HepG2 (cell line): ENCODE data around the gene POLA1. TPM values are rescaled to one million over a fixed set of nuclear protein-coding genes. Genes with fewer than 3 reads are reported as not detected.
A peak's percentile ranks its signal among the peaks of the same experiment; 100 is the strongest.

Experiments used
- AKAP8 ChIP-seq: sonication (generic); formaldehyde crosslinking; IDR thresholded peaks from 2 replicates; pipeline ENCODE4 v1.5.1; 2020; ENCODE audit warnings: mild to moderate bottlenecking, missing genetic modification reagents
- ARHGAP35 ChIP-seq: sonication (generic); formaldehyde crosslinking; IDR thresholded peaks from 2 replicates; pipeline ENCODE4 v1.9.0; 2022; ENCODE audit warnings: mild to moderate bottlenecking, inconsistent platforms, moderate library complexity, missing genetic modification reagents, borderline replicate concordance
- ATF7 ChIP-seq, 2 experiments: fragments of 450-650 bp in 1 of 2; sonication (generic) in 1 of 2; formaldehyde crosslinking in 1 of 2; IDR thresholded peaks; 2 replicates each; pipeline versions ENCODE4 v1.4.0 to v1.6.1; 2016 to 2020; ENCODE audit warnings: antibody characterized with exemption in 1 of 2, mild to moderate bottlenecking in 1 of 2, missing genetic modification reagents in 1 of 2
- DZIP1 ChIP-seq: sonication (generic); formaldehyde crosslinking; IDR thresholded peaks from 2 replicates; pipeline ENCODE4 v1.5.0; 2020; ENCODE audit warnings: mild to moderate bottlenecking, missing genetic modification reagents
- ELF4 ChIP-seq: sonication (generic); formaldehyde crosslinking; IDR thresholded peaks from 2 replicates; pipeline ENCODE4 v1.5.0; 2020; ENCODE audit warnings: missing genetic modification reagents, mild to moderate bottlenecking, moderate library complexity, borderline replicate concordance
- FOXA3 ChIP-seq: IDR thresholded peaks from 2 replicates; pipeline ENCODE4 v1.6.1; 2016; ENCODE audit warnings: missing genetic modification reagents, missing compliant biosample characterization
- JDP2 ChIP-seq: sonication (generic); formaldehyde crosslinking; IDR thresholded peaks from 2 replicates; pipeline ENCODE4 v1.8.1; 2022; ENCODE audit warnings: missing genetic modification reagents, borderline replicate concordance
- MTA3 ChIP-seq: sonication (generic); formaldehyde crosslinking; IDR thresholded peaks from 2 replicates; pipeline ENCODE4 v1.4.0; 2020; ENCODE audit warnings: missing genetic modification reagents
- MXI1 ChIP-seq: IDR thresholded peaks from 3 replicates; pipeline ENCODE4 v1.6.1; 2012; ENCODE audit warnings: low read depth, low read length, inconsistent platforms, borderline replicate concordance
- MYC ChIP-seq: sonication (generic); formaldehyde crosslinking; IDR thresholded peaks from 2 replicates; pipeline ENCODE4 v1.9.0; 2021; ENCODE audit warnings: missing genetic modification reagents, borderline replicate concordance
- NFE2L1 ChIP-seq: sonication (generic); formaldehyde crosslinking; IDR thresholded peaks from 2 replicates; pipeline ENCODE4 v1.4.0; 2020; ENCODE audit warnings: missing genetic modification reagents, mild to moderate bottlenecking, borderline replicate concordance
- PAWR ChIP-seq: sonication (generic); formaldehyde crosslinking; IDR thresholded peaks from 2 replicates; pipeline ENCODE4 v1.4.0; 2020; ENCODE audit warnings: missing genetic modification reagents, mild to moderate bottlenecking, borderline replicate concordance
- POLR2G ChIP-seq: fragments of 200-400 bp; formaldehyde crosslinking; IDR thresholded peaks from 2 replicates; pipeline ENCODE4 v1.6.1; 2018; ENCODE audit warnings: mild to moderate bottlenecking, low read depth, low read length, moderate library complexity
- PRPF4 ChIP-seq: fragments of 200-400 bp; formaldehyde crosslinking; IDR thresholded peaks from 2 replicates; pipeline ENCODE4 v1.6.1; 2016; ENCODE audit warnings: low read length, low read depth; ENCODE audit not compliant: poor library complexity, severe bottlenecking
- SOX5 ChIP-seq: IDR thresholded peaks from 2 replicates; pipeline ENCODE4 v1.6.1; 2016; ENCODE audit warnings: borderline replicate concordance
- SUZ12 ChIP-seq: fragments of 150-350 bp; IDR thresholded peaks from 2 replicates; pipeline ENCODE4 v1.6.1; 2014; ENCODE audit warnings: low read depth, low read length
- TARDBP ChIP-seq: sonication (generic); formaldehyde crosslinking; IDR thresholded peaks from 2 replicates; pipeline ENCODE4 v1.8.0; 2022; ENCODE audit warnings: mild to moderate bottlenecking, missing genetic modification reagents
- TBX2 ChIP-seq: sonication (generic); formaldehyde crosslinking; IDR thresholded peaks from 2 replicates; pipeline ENCODE4 v1.5.0; 2020; ENCODE audit warnings: missing genetic modification reagents, mild to moderate bottlenecking, borderline replicate concordance
- TMF1 ChIP-seq: sonication (generic); formaldehyde crosslinking; IDR thresholded peaks from 2 replicates; pipeline ENCODE4 v1.8.1; 2022; ENCODE audit warnings: low read depth, missing genetic modification reagents
- ZFP82 ChIP-seq: sonication (generic); formaldehyde crosslinking; IDR thresholded peaks from 2 replicates; pipeline ENCODE4 v1.5.1; 2020; ENCODE audit warnings: mild to moderate bottlenecking, missing genetic modification reagents, borderline replicate concordance
- ZNF383 ChIP-seq: sonication (generic); formaldehyde crosslinking; IDR thresholded peaks from 2 replicates; pipeline ENCODE4 v1.4.0; 2020; ENCODE audit warnings: missing genetic modification reagents, mild to moderate bottlenecking, borderline replicate concordance
- ZNF569 ChIP-seq: sonication (generic); formaldehyde crosslinking; IDR thresholded peaks from 2 replicates; pipeline ENCODE4 v1.5.0; 2020; ENCODE audit warnings: mild to moderate bottlenecking, missing genetic modification reagents, moderate library complexity, borderline replicate concordance
- ZSCAN30 ChIP-seq: sonication (generic); formaldehyde crosslinking; IDR thresholded peaks from 2 replicates; pipeline ENCODE4 v1.5.0; 2020; ENCODE audit warnings: mild to moderate bottlenecking, missing genetic modification reagents
- polyA plus RNA-seq, 8 experiments: library from polyadenylated mRNA; depleted of rRNA in 3 of 8; stranded (reverse) in 7 of 8; unstranded in 1 of 8; fragments of >200 nt; fragmentation: Illumina TruSeq in 4 of 8; extraction: Trizol in 4 of 8; gene quantifications; 2 replicates each; pipeline versions ENCODE4 v1.2.1 to v1.2.3, GENCODE V29; 2011 to 2016; ENCODE audit warnings: low read depth in 4 of 8, missing spikeins in 1 of 8, mixed read lengths in 1 of 8; ENCODE audit not compliant: insufficient read depth in 1 of 8
- total RNA-seq, 5 experiments: library from RNA; depleted of rRNA; stranded (reverse); fragments of >200 nt; fragmentation: Illumina TruSeq; extraction: Trizol; gene quantifications; 2 replicates each; pipeline ENCODE4 v1.2.3, GENCODE V29; 2016; ENCODE audit warnings: low read depth in 1 of 5
- TF ChIP-seq, protein P1 (sequence below): sonication (generic); formaldehyde crosslinking; IDR thresholded peaks from 2 replicates; pipeline ENCODE4 v1.4.0; 2020; ENCODE audit warnings: mild to moderate bottlenecking, missing genetic modification reagents
- TF ChIP-seq, protein P2 (sequence below): sonication (generic); formaldehyde crosslinking; IDR thresholded peaks from 2 replicates; pipeline ENCODE4 v1.4.0; 2020; ENCODE audit warnings: missing genetic modification reagents, borderline replicate concordance

POLA1 gene
- total and polyA plus RNA-seq, 2 of the 13 experiments (the other 11 are each of a cell fraction or from before 2014, with no cell fraction given) = 3.3 to 26.5 TPM

- TF ChIP-seq PRPF4 = no peak
- TF ChIP-seq MYC = no peak
- no peak for TF ChIP-seq ATF7 (IDR thresholded peaks at IDR 0.05)
- no peak for TF ChIP-seq ATF7 (CRISPR knock-in tag; IDR thresholded peaks at IDR 0.05)
- no peak for TF ChIP-seq MXI1
- TF ChIP-seq ELF4 (CRISPR knock-in tag) = no peak
- TF ChIP-seq, protein P1, sequence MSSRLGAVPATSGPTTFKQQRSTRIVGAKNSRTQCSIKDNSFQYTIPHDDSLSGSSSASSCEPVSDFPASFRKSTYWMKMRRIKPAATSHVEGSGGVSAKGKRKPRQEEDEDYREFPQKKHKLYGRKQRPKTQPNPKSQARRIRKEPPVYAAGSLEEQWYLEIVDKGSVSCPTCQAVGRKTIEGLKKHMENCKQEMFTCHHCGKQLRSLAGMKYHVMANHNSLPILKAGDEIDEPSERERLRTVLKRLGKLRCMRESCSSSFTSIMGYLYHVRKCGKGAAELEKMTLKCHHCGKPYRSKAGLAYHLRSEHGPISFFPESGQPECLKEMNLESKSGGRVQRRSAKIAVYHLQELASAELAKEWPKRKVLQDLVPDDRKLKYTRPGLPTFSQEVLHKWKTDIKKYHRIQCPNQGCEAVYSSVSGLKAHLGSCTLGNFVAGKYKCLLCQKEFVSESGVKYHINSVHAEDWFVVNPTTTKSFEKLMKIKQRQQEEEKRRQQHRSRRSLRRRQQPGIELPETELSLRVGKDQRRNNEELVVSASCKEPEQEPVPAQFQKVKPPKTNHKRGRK (CRISPR knock-in tag) = no peak
- no peak for TF ChIP-seq TBX2 (CRISPR knock-in tag)
- no peak for TF ChIP-seq SUZ12
- TF ChIP-seq AKAP8 (CRISPR knock-in tag) = no peak
- no peak for TF ChIP-seq ZFP82 (CRISPR knock-in tag)
- TF ChIP-seq DZIP1 = no peak
- peak; percentile 14; the same call in 1 of the 2 replicates for TF ChIP-seq SOX5 (CRISPR knock-in tag)
- no peak for TF ChIP-seq NFE2L1
- TF ChIP-seq ZNF383 (CRISPR knock-in tag) = no peak
- TF ChIP-seq TMF1 (CRISPR knock-in tag) = no peak
- TF ChIP-seq ZSCAN30 (CRISPR knock-in tag) = no peak
- TF ChIP-seq POLR2G = peak; percentile 48
- TF ChIP-seq ARHGAP35 = no peak
- TF ChIP-seq, protein P2, sequence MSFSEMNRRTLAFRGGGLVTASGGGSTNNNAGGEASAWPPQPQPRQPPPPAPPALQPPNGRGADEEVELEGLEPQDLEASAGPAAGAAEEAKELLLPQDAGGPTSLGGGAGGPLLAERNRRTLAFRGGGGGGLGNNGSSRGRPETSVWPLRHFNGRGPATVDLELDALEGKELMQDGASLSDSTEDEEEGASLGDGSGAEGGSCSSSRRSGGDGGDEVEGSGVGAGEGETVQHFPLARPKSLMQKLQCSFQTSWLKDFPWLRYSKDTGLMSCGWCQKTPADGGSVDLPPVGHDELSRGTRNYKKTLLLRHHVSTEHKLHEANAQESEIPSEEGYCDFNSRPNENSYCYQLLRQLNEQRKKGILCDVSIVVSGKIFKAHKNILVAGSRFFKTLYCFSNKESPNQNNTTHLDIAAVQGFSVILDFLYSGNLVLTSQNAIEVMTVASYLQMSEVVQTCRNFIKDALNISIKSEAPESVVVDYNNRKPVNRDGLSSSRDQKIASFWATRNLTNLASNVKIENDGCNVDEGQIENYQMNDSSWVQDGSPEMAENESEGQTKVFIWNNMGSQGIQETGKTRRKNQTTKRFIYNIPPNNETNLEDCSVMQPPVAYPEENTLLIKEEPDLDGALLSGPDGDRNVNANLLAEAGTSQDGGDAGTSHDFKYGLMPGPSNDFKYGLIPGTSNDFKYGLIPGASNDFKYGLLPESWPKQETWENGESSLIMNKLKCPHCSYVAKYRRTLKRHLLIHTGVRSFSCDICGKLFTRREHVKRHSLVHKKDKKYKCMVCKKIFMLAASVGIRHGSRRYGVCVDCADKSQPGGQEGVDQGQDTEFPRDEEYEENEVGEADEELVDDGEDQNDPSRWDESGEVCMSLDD = no peak
- TF ChIP-seq TARDBP = 0 out of 2 replicates have a peak, but pooled peaks have one; percentile 33
- no peak for TF ChIP-seq ZNF569
- TF ChIP-seq MTA3 = no peak
- no peak for TF ChIP-seq PAWR (CRISPR knock-in tag)
- TF ChIP-seq JDP2 (CRISPR knock-in tag) = no peak
- no peak for TF ChIP-seq FOXA3 (CRISPR knock-in tag)
These were observed 21.0 kb upstream of the POLA1 start (continued) for GRCh38 chrX:24672701-24673190.
